ENCODE data around the gene BACH1. TPM values are rescaled to one million over a fixed set of nuclear protein-coding genes. Genes with fewer than 3 reads are reported as not detected.

The BACH1 gene
- total and polyA plus RNA-seq, 2 of the 8 experiments (the other 6 are each of a cell fraction or from before 2014, with no cell fraction given), result 6.9 to 50.7 TPM

GRCh38 chr21:29312981-29313380 is 14.3 kb downstream of the BACH1 start:
- Histone ChIP-seq H3K9me3 (ENCODE audit: insufficient read depth in 2 of 2, low read depth in 1 of 2, low read length in 1 of 2) (no peaks in the 10 kb centered on the region), H4K8ac (ENCODE audit: extremely low read depth, insufficient read depth, low read length) (no peak overlapping the region), H3K56ac (replicated peaks; ENCODE audit: insufficient read length, low read depth, low read length) (no peak overlapping the region), H3K14ac (ENCODE audit: insufficient read length) (no peak overlapping the region), H2BK5ac (ENCODE audit: low read depth, low read length) (no peak overlapping the region), H2BK120ac (replicated peaks; ENCODE audit: low read depth, low read length) (no peak overlapping the region), H3K23ac (ENCODE audit: insufficient read length) (no peak overlapping the region), H3K18ac (ENCODE audit: extremely low read depth, low read length) (no peak overlapping the region), H3K79me1 (ENCODE audit: low read depth, low read length) (peaks cover 3% of the 10 kb centered on the region), H3K4me2 (ENCODE audit: insufficient read depth in 1 of 2, low read depth in 2 of 2, low read length in 2 of 2) (no peak overlapping the region), H3K36me3 (ENCODE audit: control insufficient read depth in 2 of 4, insufficient read depth in 4 of 4, low read length in 3 of 4) (no peaks in the 10 kb centered on the region; a peak in 1 of 8 replicates), H3K4me3 (ENCODE audit: extremely low read depth in 1 of 4, insufficient read depth in 2 of 4, low read depth in 3 of 4, low read length in 4 of 4) (no peak overlapping the region), H3K4ac (replicated peaks; ENCODE audit: insufficient read length, low read depth, low read length) (no peak overlapping the region), H3K27ac (ENCODE audit: low read depth, low read length) (no peak overlapping the region), H2BK15ac (ENCODE audit: low read length) (no peak overlapping the region), H2BK20ac (ENCODE audit: low read length) (no peak overlapping the region), H3K23me2 (ENCODE audit: low read depth, low read length) (no peaks in the 10 kb centered on the region), H2BK12ac (ENCODE audit: low read depth, low read length) (no peak overlapping the region), H3K79me2 (ENCODE audit: control insufficient read depth in 1 of 2, insufficient read depth in 2 of 2, low read length in 2 of 2) (peaks cover 25 to 100% of the 10 kb centered on the region in 2 experiments), H2AFZ (ENCODE audit: low read length) (no peak overlapping the region), H3K4me1 (replicated peaks in 1 of 4; ENCODE audit: control insufficient read depth in 3 of 4, insufficient read depth in 4 of 4, low read length in 3 of 4) (no peaks in the 10 kb centered on the region), H3K27me3 (replicated peaks in 1 of 4; ENCODE audit: control insufficient read depth in 3 of 4, extremely low read depth in 1 of 4, insufficient read depth in 3 of 4, low read length in 3 of 4) (no peaks in the 10 kb centered on the region), H4K5ac (ENCODE audit: insufficient read length, low read depth, low read length) (no peak overlapping the region), H4K91ac (replicated peaks; ENCODE audit: insufficient read length, low read length) (no peak overlapping the region), H4K20me1 (replicated peaks in 1 of 2; ENCODE audit: control insufficient read depth in 1 of 2, insufficient read depth in 2 of 2, low read length in 2 of 2) (peaks cover 2 to 7% of the 10 kb centered on the region in 2 experiments), H3K9ac (replicated peaks in 1 of 4; ENCODE audit: extremely low read depth in 1 of 4, low read depth in 3 of 4, low read length in 3 of 4) (no peak overlapping the region), H2AK5ac (ENCODE audit: low read depth, low read length) (no peak overlapping the region)
- CTCF ChIA-PET (ENCODE audit: partially characterized antibody), result interaction anchor here (1.0 kb wide), 1 partner anchor 64 kb away, joined by 3 read pairs; no protein-coding TSS in a partner anchor
- WGBS, 2 experiments (ENCODE audit: extremely low coverage in 1 of 2, insufficient coverage in 1 of 2, insufficient read length in 1 of 2, insufficient replicate concordance in 2 of 2, low coverage in 1 of 2, low lambda C conversion rate in 2 of 2, missing lambda C conversion rate in 1 of 2), result 88% methylated on average over 7 of the region's 7 CpGs; no CpG with 5 or more reads in 1 of the 2 experiments
- FAIRE-seq (no peak), DNase-seq (ENCODE audit: low read depth in 1 of 2, low spot score in 2 of 2) (no peak)
- POLR2A ChIA-PET (ENCODE audit: partially characterized antibody), result no interaction called here
- TF ChIP-seq KDM4A (IDR thresholded peaks at IDR 0.05; ENCODE audit: low read depth, low read length, severe bottlenecking), result no peak
- TF ChIP-seq GABPA (IDR thresholded peaks at IDR 0.05; ENCODE audit: borderline replicate concordance, insufficient read depth, low read length), result no peak
- TF ChIP-seq CTCF (IDR thresholded peaks at IDR 0.05; ENCODE audit: control extremely low read depth in 1 of 3, insufficient read depth in 1 of 3, low read depth in 1 of 3, low read length in 3 of 3), result no peak
- TF ChIP-seq ATF3 (IDR thresholded peaks at IDR 0.05; ENCODE audit: insufficient read depth, low read depth, low read length), result no peak
- no peak for TF ChIP-seq TAF7 (optimal IDR thresholded peaks at IDR 0.05; ENCODE audit: borderline replicate concordance, low read depth, low read length)
- TF ChIP-seq YY1 (IDR thresholded peaks at IDR 0.05; ENCODE audit: low read depth, low read length), result no peak
- no peak for TF ChIP-seq EGR1 (IDR thresholded peaks at IDR 0.05; ENCODE audit: borderline replicate concordance, low read depth, low read length)
- TF ChIP-seq SP4 (IDR thresholded peaks at IDR 0.05; ENCODE audit: low read length), result no peak
- TF ChIP-seq PHF8 (conservative IDR thresholded peaks at IDR 0.05; ENCODE audit: low read depth, low read length), result no peak
- TF ChIP-seq JUND (IDR thresholded peaks at IDR 0.05; ENCODE audit: low read length), result no peak

Data from H1 (cell line).